ENCODE data around the gene LMTK2. TPM values are rescaled to one million over a fixed set of nuclear protein-coding genes. Genes with fewer than 3 reads are reported as not detected.

The LMTK2 gene
- total RNA-seq, 2 experiments from 2014 or later: 30.3 to 31.7 TPM

- no peak overlapping the region for H3K4me3 Mint-ChIP-seq
- Histone ChIP-seq H3K36me3 (ENCODE audit: insufficient read depth, low read length) (no peaks in the 10 kb centered on the region), H3K27me3 (ENCODE audit: control insufficient read depth in 1 of 2, insufficient read depth in 2 of 2, low read length in 2 of 2) (no peaks in the 10 kb centered on the region), H3K27ac (ENCODE audit: low read depth in 1 of 2, low read length in 2 of 2) (no peak overlapping the region), H3K4me3 (ENCODE audit: low read length) (no peak overlapping the region), H3K9me3 (ENCODE audit: control insufficient read depth in 1 of 2, insufficient read depth in 1 of 2, low read length in 2 of 2) (no peaks in the 10 kb centered on the region), H3K4me1 (ENCODE audit: insufficient read depth, low read length) (peaks cover 2% of the 10 kb centered on the region)
- ChIA-PET CTCF (no interaction called here), POLR2A (no interaction called here)
- H3K27me3 Mint-ChIP-seq: no peaks in the 10 kb centered on the region
- TF ChIP-seq CTCF (IDR thresholded peaks at IDR 0.05): no peak
- peaks cover 31% of the 10 kb centered on the region for H3K36me3 Mint-ChIP-seq (ENCODE audit: low read depth)
- DNase-seq (no peak), ATAC-seq (ENCODE audit: poor library complexity) (no peak)
- no peak overlapping the region for H3K27ac Mint-ChIP-seq
- intact Hi-C loops (cut with DNase I, micrococcal nuclease): no loop called here
- no peaks in the 10 kb centered on the region for H3K9me3 Mint-ChIP-seq
- H3K4me1 Mint-ChIP-seq (ENCODE audit: low read depth): peaks cover 53% of the 10 kb centered on the region
Measured at GRCh38 chr7:98123365-98123696, 16.7 kb downstream of the LMTK2 start.

- no peak for ATAC-seq (ENCODE audit: poor library complexity)
- H3K4me3 Mint-ChIP-seq: no peak overlapping the region
- H3K27me3 Mint-ChIP-seq: no peaks in the 10 kb centered on the region
- no peaks in the 10 kb centered on the region for H3K9me3 Mint-ChIP-seq
- ChIA-PET POLR2A (no interaction called here), CTCF (no interaction called here)
- no peak overlapping the region for H3K27ac Mint-ChIP-seq
- DNase-seq: no peak
- Histone ChIP-seq H3K27ac (ENCODE audit: low read depth in 1 of 2, low read length in 2 of 2) (no peak overlapping the region), H3K4me1 (ENCODE audit: insufficient read depth, low read length) (peaks cover 10% of the 10 kb centered on the region), H3K4me3 (ENCODE audit: low read length) (no peak overlapping the region), H3K9me3 (ENCODE audit: control insufficient read depth in 1 of 2, insufficient read depth in 1 of 2, low read length in 2 of 2) (no peaks in the 10 kb centered on the region), H3K36me3 (ENCODE audit: insufficient read depth, low read length) (no peaks in the 10 kb centered on the region), H3K27me3 (ENCODE audit: control insufficient read depth in 1 of 2, insufficient read depth in 2 of 2, low read length in 2 of 2) (no peaks in the 10 kb centered on the region)
- no peak for TF ChIP-seq CTCF (IDR thresholded peaks at IDR 0.05)
- peaks cover 56% of the 10 kb centered on the region for H3K4me1 Mint-ChIP-seq (ENCODE audit: low read depth)
- H3K36me3 Mint-ChIP-seq (ENCODE audit: low read depth): peaks cover 21% of the 10 kb centered on the region
- intact Hi-C loops (cut with DNase I, micrococcal nuclease): no loop called here
Measured at GRCh38 chr7:98125759-98126158, 19.1 kb downstream of the LMTK2 start.

- Histone ChIP-seq H3K9me3 (ENCODE audit: control insufficient read depth in 1 of 2, insufficient read depth in 1 of 2, low read length in 2 of 2) (no peaks in the 10 kb centered on the region), H3K27ac (ENCODE audit: low read depth in 1 of 2, low read length in 2 of 2) (no peak overlapping the region), H3K4me3 (ENCODE audit: low read length) (no peak overlapping the region), H3K27me3 (ENCODE audit: control insufficient read depth in 1 of 2, insufficient read depth in 2 of 2, low read length in 2 of 2) (no peaks in the 10 kb centered on the region), H3K4me1 (ENCODE audit: insufficient read depth, low read length) (peaks cover 11% of the 10 kb centered on the region), H3K36me3 (ENCODE audit: insufficient read depth, low read length) (no peaks in the 10 kb centered on the region)
- intact Hi-C loops (cut with DNase I, micrococcal nuclease): no loop called here
- Mint-ChIP-seq H3K4me1 (ENCODE audit: low read depth) (peaks cover 63% of the 10 kb centered on the region), H3K9me3 (no peaks in the 10 kb centered on the region), H3K27me3 (no peaks in the 10 kb centered on the region), H3K4me3 (no peak overlapping the region), H3K36me3 (ENCODE audit: low read depth) (peaks cover 21% of the 10 kb centered on the region), H3K27ac (no peak overlapping the region)
- DNase-seq (no peak), ATAC-seq (ENCODE audit: poor library complexity) (no peak)
- ChIA-PET POLR2A (no interaction called here), CTCF (no interaction called here)
- no peak for TF ChIP-seq CTCF (IDR thresholded peaks at IDR 0.05)
Measured at GRCh38 chr7:98126311-98127142, 19.9 kb downstream of the LMTK2 start.

All from CD4-positive, alpha-beta T cell (primary cell).